GM18867 (cell line): ENCODE measurements around the gene CCDC149.
A peak's percentile ranks its signal among the peaks of the same experiment; 100 is the strongest.

Source experiments
- ATAC-seq: cut with Tn5 transposase; IDR thresholded peaks from one replicate; pipeline ENCODE4 v1.9.1; 2021; ENCODE audit warnings: mild to moderate bottlenecking, moderate library complexity; ENCODE audit not compliant: unreplicated experiment

CCDC149 gene

DNA sequence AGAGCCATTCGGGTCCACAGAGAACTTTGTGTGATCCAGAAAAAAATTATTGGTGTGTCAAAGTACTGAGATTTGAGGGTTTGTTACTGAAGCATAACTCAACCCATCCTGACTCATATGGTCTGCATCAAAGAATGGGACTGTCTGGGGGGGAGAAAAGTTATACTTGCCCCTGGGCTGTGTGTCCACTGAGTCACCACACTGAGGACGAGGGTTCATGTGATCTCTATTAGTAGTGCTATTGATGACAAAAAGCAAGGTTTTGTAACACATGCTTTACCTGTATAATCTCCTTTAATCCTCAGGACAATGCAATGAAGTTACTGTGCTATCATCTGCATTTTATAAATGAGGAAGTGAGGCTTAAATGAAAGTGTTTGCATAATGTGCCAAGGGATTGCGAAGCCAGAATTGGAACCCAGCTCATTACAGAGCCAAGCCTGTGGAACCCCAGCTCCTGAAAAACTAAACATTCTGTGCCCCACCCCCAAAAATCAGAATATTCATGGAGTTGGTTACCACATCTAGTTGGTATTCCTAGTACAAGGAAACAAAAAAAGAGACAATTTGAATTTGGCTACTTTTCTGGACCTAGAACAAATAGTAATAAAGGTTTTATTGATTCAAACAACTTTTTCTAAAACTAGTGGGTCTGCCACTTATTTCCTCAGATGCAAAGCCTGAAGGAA is 31.2 kb downstream of the CCDC149 start:
- ATAC-seq, result no peak

DNA sequence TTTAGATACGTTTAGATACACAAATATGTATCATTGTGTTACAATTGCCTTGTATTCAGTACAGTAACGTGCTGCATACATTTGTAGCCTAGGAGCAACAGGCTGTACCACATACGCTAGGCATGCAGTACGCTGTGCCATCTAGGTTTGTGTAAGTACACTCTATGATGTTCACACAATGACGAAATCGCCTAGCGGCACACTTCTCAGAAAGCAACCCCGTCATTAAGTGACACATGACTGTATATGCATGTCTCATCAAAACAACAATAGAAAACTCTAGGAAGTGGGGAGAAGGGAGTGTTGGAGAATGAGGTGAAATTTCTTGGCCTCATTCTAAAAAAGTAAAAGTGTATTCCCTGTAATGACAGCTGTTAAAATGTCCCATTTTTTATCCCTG is 32.7 kb downstream of the CCDC149 start:
- no peak for ATAC-seq

DNA sequence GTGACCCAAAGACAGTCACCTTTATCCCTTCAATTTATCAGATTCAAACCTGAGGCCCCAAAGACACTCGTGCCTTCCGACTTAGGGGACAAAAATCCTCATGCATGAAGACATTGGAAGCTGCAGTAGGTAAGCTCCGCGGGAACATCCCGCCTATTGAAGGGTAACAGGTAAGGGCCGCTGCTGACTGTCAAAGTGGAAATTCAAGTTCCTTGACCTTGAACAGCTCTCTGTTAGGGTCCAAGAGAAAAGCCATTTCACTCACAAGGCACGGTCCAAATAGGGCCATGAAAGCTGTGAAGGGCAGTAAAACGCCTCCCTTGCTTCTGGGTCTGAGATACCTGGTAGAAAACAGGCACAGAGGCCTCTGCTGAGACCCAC is 34.2 kb downstream of the CCDC149 start:
- no peak for ATAC-seq

DNA sequence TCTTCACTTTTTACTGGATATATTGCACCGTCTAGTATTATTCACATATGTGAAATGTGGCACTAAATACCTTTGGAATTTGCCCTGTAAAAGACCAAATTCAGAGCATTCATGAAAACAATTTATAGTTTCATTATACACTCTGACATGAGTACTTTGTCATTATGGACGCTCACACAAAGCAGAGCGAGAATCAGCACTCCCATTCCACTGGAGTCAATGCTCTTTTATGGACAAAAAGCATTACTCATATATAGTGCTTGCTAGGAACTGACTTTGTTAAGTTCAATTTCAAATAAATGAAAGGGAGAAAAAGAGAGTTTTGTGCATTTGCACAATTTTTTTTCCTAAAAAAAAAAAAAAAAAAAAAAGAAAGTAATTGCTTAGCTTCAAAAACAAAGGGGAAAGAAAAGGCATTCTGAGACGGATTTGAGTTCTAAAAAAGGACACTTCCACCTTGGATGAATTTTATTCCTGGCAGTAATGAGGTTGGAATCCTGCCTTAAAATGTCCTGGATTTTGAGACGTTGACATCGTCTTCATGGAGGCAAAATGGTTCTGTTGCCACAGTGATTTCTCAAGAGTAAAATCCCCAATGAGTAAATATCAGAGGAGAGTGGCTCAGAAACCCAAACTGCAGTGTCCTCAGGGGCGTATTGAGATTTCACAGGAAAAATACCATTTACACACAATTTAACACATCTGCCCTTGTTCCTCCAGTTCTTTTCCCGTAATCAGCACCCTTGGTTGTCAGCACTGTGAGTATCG is 34.8 kb downstream of the CCDC149 start:
- ATAC-seq, result no peak

DNA sequence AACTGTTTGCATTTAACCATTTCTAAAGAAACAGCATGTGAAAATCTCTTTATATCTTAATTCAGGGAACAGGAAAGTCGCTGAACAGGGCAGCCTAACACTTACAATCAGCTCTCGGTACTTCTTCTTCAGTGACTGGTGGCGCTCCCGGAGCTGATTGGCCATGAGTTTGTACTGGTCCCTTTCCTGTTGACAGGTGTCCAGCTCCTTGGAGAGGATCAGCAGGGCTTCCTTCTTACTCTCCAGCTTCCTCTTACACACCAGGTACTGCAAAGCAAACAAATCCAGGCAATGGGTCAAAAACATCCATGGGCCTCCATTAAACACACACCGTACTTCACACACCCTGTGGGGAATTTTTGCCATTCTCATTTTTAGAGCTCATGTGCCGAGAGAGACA is 36.4 kb downstream of the CCDC149 start:
- ATAC-seq, result no peak

DNA sequence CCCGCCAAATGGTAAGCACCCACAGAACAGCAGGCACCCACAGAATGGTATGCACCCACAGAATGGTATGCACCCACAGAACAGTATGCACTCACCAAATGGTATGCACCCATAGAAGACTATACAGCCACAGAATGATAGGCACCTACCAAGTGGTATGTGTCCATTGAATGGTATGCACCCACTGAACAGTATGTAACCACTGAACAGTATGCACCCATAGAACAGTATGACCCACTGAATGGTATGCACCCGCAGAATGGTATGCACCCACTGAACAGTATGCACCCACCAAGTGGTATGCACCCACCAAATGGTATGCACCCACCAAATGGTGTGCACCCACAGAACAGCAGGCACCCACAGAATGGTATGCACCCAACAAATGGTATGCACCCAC is 40.1 kb downstream of the CCDC149 start:
- ATAC-seq, result no peak

DNA sequence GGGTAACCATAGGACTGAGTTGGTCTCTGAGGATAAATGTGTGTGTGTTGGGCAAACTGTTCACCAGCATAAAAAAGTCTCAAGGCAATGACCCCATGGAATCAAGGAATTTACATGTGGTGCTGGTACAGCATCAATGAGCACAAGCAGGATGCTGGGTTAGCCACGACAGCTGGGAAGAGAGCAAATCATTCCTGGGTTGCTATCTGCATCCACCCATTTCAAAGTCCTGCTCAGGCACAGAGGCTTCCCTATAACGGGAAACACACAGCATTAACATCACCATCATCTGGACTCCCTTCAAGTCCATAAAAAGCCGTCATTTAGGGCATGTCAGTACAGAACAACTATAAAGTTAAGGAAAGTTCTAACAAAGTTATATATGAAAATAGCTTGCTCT is 41.6 kb downstream of the CCDC149 start:
- no peak for ATAC-seq

DNA sequence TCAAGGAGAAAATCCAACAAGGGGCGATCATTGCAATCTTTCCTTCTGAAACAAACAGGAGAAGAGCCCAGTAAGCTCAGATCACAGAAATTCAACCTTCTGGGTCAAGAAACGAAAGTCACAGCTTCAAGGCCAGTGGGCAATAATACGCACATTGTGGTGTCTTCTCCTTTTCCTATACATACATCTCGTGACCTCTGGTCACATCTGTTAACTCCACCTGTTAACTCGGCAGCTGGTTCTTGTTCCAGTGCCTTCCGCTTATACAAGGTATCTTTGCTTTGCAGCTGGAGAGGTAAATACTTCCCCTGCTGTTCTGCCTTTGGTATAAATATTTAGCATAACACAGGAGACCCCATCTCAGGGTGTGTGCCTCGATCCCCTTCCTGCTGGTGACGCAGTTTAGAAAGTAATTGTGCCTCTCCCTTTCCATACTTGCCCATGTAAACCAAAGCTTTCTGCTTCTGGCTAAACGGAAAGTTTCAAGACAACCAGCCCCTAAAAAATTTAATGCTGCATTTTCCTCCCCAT is 45.0 kb downstream of the CCDC149 start:
- no peak for ATAC-seq

DNA sequence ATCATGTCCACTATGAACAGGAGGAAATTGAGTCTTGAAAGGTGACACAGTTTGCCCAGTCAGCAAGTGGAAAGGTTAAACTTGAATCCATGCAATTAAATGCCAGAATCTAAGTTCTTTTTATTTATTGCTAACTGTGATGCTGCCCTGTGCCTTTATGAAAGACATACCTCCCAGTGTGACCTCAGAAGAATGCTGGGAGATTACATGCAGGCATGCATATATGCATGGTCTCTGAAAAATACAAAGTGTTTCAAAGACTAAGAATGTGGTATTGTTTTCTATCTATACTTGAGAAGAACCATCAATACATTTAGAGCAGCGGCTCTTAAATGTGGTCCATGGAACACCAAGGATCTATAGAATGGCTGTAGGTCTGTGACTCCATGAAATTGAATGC is 45.6 kb downstream of the CCDC149 start:
- ATAC-seq, result no peak

DNA sequence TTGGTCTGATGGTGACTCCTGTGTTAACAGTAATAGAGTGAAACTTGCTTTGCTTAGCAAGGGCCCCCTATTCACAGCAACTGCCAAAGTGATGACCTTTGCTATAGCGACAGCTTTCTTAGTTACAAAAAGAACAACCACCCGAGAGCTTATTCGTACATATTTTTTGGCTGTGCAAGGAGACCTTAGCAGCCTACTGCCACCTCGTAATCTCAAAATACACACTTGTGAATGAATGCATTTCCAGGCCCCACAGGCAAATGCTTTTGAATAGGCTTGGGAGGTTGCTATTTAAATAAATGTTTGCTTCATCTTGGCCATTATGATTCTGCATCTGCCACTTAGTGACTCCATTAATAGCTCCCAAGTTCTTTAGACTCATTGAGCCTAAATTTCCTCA is 47.4 kb downstream of the CCDC149 start:
- ATAC-seq, result no peak

DNA sequence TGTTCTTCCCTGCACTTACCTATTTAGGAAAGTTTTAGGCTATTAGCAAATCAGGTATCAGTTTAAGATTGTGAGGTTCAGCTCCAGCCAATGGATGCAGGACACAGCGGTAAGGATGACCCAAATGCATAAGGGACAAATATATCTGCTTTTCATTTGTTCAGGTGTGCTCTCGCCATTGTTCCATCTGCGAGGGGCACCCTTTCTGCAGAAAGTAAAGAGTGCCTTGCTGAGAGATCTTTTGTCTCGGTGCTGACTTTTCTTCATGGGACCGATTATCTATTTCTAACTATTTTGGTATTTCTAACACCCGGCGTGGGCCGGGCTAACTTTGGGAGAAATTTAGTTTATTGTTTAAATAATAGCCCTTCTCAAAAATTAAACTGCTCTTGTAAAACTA is 49.0 kb downstream of the CCDC149 start:
- no peak for ATAC-seq

DNA sequence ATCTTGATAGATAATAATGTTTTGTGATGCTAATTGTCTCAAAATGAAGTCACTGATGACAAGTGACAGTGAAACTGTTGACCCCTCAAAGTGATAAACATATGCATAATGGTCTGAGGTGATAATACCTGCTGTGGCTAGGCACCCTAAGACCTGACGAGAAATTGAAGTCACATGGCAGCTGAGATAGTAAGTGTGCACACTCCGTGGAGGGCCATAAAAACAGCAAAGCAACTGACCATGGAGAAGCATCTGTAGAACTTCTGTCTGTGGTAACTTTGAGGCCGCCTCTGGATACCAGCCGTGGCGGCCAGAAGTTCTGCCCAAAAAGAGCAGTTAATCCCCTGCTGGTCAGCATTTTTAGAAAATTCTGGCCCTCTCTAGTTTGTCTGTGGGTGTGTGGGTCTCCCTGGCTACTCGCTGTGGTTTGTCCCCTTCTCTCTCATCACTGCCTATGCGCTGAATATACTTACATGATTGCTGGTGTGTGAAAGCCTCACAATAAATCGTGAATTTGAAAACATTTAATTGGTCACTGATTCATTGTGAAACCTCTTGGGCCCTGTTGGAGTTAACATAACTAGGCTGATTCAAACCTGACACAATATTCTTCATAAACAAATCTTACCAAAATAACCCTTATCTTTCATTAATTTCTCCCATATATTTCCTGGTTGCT is 50.6 kb downstream of the CCDC149 start:
- peak; percentile 54 for ATAC-seq

DNA sequence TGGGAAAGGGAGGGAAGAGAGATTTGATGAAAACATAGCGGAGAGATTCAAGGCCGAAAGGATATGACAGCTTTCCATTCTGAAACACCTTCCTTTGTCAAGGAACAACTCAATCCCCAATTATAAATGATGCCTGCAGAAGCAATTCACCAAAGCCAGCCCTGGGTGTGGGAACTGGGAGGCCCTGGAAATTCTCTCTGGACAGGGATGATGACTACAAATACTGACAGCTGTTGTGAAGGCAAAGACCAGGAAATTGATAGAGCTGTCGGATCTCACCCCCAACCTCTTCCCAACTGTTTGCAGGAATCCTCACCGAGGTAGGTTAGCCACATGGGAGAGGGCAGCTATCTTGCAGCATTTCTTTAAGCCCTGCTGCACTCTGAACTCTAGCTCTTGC is 54.3 kb downstream of the CCDC149 start:
- ATAC-seq, result no peak

DNA sequence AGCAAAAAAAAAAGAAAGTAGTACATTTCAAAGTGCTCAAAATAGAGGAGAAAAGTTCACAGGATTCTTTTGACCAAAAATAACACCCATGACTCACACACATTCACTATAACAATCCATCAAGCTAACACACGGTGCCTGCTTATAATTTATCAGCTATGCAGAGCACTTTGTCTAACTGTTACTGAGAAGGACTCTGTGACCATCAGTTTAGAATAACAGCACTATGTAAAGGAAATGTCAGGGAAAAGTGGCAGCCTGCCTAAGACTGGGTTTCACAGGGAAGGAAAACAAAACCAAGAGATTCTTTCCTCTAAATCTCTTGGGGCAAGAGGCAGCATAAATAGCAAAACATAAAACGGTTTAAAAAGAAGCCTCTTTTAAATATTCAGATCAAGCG is 54.8 kb downstream of the CCDC149 start:
- no peak for ATAC-seq

DNA sequence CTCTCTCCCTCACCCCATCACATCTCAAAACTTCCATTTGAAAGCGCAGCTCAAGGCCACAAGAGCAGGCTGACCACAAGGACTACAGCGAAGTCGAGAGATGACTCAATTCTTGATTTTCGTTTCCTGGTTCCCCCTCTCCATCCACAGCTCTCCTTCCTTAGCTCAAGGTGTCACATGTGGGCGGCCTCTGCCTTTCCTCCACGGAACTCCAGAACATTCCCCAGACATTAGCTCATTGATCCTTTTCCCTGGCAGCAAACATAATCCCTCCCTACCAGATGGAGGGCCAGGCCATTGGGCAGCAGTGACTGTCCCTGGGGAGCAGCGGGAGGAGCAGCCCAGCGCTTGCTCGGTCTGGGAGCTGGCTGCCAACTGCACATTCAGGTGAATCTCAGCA is 56.3 kb downstream of the CCDC149 start:
- peak; percentile 94 for ATAC-seq

DNA sequence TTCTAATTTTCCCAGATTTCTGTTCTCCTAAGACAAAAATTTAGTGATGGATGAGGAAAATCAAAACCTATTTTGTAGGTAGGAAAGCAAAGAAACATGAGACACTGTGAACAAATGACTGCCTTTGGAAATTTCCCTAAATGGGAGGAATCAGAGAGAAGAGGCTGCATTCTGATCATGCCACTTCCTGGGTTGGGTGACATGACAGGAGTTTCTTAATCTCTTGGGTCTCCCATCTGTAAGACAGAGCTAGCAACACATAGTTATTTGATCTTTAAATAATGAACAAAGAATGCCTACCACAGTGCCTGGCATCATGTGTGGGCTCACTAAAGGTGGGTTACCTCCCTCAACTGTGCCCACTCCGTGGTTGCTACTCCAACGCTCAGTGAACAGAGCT is 57.1 kb downstream of the CCDC149 start:
- ATAC-seq, result no peak

DNA sequence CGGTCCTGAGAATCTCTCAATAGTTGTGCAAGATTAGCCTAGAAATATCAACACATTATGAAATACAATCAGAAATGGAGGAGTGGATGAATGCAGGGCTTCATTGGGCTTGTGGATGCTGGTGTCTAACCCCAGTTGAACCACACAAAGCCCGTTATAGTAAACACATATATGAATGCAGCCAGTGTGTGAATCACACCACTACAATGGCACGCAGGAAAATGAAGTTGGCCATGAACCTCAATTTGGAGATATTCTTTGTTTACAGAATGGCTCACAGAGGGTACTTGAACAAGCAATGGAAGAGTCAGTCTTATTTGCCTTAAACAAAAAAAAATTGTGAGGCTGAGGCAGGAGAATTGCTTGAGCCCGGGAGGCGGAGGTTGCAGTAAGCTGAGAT is 59.7 kb downstream of the CCDC149 start:
- no peak for ATAC-seq

DNA sequence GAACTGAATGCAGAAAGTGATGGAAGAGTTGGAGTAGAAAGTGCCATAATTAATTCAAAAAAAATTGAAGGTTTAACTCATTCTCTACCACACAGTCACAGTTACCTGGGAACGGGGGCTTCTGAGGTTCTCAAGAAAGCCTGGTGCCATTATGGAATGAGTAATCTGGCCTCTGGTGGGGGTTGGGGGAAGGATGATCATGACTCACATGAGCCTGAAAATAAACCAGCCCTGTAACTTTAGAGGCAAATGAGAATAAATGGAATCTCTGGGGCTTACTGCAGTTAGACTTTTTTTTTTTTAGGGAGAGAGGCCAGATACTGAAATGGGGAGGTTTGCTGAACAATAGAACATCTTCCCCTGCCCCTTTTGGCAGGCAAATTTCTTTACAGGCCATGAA is 62.2 kb downstream of the CCDC149 start:
- ATAC-seq, result no peak

DNA sequence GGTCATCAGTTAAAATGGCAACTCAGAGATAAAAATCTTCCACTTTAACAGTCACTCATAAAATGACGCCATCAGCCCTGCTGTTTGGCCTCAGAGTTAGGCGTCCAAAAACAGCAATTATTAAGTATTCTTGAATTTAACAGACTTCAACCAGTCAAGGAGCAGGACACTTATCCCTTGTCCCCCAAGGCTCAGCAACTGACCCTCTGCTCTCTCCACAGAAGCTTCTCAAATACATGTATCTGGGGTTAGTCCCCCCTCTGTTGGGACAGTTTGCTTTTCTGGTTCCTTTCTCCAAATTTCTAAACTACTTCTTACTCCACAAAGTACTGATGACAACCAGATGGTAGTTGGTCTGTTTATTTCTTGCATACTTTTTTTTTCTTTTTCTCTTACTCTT is 63.1 kb downstream of the CCDC149 start:
- ATAC-seq, result no peak

DNA sequence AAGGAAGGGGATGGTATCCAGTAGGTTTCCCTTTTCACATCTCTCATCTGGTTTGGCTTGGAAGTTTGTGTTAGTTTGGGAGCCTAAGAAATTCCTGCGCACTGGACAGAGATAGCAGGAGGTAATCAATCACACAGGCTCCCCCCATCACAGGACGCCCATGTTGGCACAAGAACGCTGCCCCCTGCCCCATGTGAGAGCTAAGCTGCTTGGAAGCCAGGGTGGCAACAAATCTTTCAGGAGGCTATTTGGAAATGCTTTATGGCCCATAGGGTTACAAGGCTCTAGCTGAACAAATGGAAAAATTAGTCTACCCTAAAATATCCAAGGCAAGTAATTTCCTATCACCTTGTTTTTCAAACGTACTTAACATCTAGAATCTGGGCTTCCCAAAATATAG is 63.5 kb downstream of the CCDC149 start:
- no peak for ATAC-seq

DNA sequence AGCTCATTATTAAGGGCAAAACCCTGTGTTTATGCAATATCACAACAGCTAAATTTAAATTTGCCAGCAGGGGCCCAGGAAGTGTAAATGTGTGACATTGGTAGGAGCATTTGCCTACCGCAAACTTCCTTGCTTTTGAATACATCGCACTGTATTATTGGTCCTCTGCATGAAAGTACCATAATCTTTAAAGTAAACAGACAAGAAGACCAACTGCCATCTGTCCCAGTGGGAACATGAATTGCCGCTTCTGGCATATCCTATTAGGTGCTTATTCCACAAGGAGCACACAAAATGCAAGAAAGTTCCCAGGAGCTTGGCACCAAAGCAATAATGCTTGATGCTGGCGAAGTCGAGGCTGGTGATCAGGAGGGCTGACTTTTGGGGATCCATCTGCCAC is 66.1 kb downstream of the CCDC149 start:
- ATAC-seq, result no peak

DNA sequence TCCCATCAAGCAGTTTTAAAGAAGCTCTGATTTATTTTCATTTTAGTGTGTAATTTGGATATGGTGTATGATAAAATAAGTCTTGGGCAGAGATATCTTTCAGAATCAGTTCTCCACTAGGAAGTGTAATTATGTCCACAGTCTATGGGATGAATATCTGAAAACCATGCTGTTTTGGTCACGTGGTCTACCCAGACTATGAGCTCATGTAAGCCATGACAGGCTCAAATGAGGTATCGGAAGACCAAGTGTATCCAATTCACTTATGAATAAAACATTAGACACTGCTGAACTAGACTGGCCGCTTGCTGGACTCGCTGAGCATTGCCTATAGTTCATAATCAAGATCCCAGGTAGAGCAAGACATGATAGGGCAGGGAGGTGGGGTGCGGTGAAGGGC is 66.9 kb downstream of the CCDC149 start:
- ATAC-seq, result no peak
